ENCODE results near the gene HBA2.
"Not testable (repeated sequence)": the region's sequence is repeated elsewhere in the genome, so short reads cannot be mapped to it uniquely, and the experiment has no call there.

The HBA2 gene

DNA sequence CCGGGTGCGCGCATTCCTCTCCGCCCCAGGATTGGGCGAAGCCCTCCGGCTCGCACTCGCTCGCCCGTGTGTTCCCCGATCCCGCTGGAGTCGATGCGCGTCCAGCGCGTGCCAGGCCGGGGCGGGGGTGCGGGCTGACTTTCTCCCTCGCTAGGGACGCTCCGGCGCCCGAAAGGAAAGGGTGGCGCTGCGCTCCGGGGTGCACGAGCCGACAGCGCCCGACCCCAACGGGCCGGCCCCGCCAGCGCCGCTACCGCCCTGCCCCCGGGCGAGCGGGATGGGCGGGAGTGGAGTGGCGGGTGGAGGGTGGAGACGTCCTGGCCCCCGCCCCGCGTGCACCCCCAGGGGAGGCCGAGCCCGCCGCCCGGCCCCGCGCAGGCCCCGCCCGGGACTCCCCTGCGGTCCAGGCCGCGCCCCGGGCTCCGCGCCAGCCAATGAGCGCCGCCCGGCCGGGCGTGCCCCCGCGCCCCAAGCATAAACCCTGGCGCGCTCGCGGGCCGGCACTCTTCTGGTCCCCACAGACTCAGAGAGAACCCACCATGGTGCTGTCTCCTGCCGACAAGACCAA is at the start of gene HBA2:
HBA2 (plus strand) TSS at position 503 of the 568 bp plus-strand sequence; CDS start at position 540, 37 bp downstream.
- not testable (repeated sequence) for DNase-seq (ENCODE audit: low spot score)

DNA sequence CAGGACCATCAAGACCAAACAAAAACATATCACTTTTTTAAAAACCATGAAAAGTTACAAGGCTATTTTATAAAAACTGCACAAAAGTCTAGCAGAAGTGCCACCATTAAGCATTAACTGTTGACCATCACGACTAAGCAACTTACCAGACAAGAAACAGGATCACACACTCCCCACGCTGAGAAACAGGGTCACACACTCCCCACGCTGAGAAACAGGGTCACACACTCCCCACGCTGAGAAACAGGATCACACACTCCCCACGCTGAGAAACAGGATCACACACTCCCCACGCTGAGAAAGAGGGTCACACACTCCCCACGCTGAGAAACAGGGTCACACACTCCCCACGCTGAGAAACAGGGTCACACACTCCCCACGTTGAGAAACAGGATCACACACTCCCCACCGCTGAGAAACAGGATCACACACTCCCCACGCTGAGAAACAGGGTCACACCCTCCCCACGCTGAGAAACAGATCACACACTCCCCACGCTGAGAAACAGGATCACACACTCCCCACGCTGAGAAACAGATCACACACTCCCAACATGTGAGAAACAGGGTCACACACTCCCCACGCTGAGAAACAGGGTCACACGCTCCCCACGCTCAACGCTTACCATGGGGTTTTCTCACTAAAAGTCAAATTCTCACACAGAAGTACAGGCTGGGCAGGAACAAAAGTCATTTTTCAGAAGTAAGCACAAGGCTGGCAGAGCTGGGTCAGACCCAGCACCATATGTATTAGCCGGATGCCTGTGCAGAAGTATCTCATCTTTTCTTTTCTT is 48.9 kb upstream of the HBA2 start:
- DNase-seq (ENCODE audit: low spot score) = not testable (repeated sequence)

DNA sequence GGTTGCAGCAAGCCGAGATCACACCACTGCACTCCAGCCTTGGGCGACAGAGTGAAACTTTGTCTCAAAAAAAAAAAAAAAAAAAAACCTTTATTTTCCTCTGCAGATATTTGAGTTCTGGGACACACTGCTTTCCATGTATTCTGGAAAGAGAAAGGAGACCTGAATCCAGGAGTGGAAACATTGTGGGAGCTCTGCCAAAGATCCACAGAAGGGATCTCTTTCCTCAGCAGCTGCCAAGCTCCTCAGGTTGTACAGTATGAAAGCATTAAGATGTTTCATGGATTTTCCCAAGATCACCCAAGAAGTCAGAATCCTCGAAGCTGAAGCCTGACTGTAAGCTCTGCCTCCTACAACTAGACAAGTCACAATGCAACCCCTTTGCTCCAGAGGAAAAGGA is 47.7 kb upstream of the HBA2 start:
- TF ChIP-seq, protein P1, sequence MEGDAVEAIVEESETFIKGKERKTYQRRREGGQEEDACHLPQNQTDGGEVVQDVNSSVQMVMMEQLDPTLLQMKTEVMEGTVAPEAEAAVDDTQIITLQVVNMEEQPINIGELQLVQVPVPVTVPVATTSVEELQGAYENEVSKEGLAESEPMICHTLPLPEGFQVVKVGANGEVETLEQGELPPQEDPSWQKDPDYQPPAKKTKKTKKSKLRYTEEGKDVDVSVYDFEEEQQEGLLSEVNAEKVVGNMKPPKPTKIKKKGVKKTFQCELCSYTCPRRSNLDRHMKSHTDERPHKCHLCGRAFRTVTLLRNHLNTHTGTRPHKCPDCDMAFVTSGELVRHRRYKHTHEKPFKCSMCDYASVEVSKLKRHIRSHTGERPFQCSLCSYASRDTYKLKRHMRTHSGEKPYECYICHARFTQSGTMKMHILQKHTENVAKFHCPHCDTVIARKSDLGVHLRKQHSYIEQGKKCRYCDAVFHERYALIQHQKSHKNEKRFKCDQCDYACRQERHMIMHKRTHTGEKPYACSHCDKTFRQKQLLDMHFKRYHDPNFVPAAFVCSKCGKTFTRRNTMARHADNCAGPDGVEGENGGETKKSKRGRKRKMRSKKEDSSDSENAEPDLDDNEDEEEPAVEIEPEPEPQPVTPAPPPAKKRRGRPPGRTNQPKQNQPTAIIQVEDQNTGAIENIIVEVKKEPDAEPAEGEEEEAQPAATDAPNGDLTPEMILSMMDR (IDR thresholded peaks at IDR 0.05; ENCODE audit: extremely low read depth, missing control alignments) = no peak
- DNase-seq (ENCODE audit: low spot score) = no peak

DNA sequence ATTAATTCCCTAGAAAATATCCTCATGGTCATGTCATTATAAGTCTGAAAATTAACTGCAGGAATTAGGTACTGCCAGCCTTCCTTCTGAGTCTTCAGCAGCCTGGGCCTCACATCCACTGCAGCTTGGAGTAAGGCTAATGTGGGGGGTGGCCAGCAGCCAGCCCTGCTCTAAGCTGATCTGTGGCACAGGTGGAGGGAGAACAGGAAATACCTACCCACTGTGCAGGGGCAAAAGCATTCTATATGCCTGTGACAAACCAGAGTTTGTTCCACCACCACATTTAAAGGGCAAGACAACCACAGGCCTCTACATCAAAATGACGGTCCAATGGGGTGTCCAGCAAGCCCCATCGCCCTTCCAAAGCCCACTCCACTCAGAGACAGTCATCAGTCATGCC is 43.6 kb upstream of the HBA2 start:
- TF ChIP-seq, protein P1 (IDR thresholded peaks at IDR 0.05; ENCODE audit: extremely low read depth, missing control alignments) = no peak
- no peak for DNase-seq (ENCODE audit: low spot score)

DNA sequence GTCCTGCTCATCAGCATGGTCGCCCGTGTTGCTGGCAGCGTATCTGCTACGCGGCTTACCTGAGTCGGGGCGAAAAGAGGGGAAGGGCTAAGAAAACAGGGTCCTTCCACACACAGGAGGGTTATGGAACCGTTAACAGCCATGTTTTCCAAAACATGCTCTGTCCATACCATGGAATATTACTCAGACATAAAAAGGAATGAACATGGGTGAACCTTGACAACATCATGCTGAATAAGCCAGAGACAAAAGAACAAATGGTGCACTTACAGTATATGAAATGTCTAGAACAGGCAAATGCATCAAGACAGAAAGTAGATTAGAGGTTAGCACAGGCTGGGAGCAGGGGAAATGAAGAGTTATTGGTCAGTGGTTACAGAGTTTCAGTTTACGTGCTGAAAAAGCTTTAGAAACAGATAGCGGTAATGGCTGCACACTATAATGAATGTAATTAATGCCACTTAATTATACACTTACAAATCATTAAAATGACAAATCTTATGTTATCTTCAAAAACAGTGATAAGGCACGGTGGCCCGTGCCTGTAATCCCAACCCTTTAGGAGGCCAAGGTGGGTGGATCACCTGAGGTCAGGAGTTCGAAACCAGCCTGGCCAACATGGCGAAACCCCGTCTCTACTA is 42.0 kb upstream of the HBA2 start:
- TF ChIP-seq, protein P1 (IDR thresholded peaks at IDR 0.05; ENCODE audit: extremely low read depth, missing control alignments) = no peak
- no peak for DNase-seq (ENCODE audit: low spot score)

DNA sequence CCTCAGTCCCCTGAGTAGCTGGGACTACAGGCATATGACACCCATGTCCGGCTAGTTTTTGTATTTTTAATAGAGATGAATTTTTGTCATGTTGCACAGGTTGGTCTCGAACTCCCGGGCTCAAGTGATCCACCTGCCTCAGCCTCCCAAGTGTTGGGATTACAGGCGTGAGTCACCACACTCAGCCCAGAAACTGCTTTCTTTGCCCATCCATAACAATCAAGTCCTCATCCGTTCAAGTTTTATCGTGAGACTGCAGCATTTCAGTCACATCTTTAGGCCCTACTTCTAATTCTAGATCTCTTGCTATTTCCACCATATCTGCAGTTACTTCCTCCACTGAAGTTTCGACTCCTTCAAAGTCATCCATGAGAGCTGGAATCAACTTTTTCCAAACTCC is 40.6 kb upstream of the HBA2 start:
- TF ChIP-seq, protein P1 (IDR thresholded peaks at IDR 0.05; ENCODE audit: extremely low read depth, missing control alignments) = no peak
- DNase-seq (ENCODE audit: low spot score) = no peak

DNA sequence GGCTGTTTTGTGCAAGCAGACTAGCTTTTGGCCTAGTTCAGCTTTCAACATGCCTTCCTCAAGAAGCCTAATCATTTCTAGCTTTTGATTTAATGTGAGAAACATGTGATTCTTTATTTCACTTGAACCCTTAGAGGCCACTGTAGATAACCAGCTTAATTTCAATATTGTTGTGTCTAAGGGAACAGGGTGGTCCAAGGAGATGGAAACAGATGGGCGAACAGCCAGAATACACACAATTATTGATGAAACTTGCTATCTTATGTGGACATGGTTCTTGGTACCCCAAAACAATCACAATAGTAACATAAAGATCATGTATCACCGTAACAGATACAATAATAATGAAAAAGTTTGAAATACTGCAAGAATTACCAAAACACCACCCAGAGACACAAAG is 39.0 kb upstream of the HBA2 start:
- TF ChIP-seq, protein P1 (IDR thresholded peaks at IDR 0.05; ENCODE audit: extremely low read depth, missing control alignments) = no peak
- DNase-seq (ENCODE audit: low spot score) = no peak

DNA sequence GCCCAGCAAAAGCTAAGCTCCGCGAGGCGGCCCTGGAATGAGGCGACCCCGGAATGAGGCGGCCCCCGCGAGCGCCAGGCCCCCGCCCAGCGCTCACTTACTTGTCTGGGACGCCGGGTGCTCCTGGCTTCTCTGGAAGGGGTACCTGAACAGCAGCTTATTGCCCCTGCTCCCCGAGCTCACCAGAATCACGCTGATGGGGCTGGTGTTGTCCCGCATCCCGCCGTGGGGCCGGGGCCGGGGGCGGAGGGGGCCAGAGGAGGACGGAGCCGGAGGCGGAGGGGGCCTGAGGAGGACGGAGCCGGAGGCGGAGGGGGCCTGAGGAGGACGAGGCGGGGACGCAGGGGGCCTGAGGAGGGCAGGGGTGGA is 34.6 kb upstream of the HBA2 start:
- TF ChIP-seq, protein P1 (IDR thresholded peaks at IDR 0.05; ENCODE audit: extremely low read depth, missing control alignments) = no peak
- DNase-seq (ENCODE audit: low spot score) = peak; percentile 38
